HG02938 (cell line): ENCODE results near the gene CTNNAL1.

Experiments
- ATAC-seq: cut with Tn5 transposase; IDR thresholded peaks from one replicate; pipeline ENCODE4 v1.9.1; 2021; ENCODE audit warnings: mild to moderate bottlenecking, moderate library complexity; ENCODE audit not compliant: unreplicated experiment

The CTNNAL1 gene

DNA sequence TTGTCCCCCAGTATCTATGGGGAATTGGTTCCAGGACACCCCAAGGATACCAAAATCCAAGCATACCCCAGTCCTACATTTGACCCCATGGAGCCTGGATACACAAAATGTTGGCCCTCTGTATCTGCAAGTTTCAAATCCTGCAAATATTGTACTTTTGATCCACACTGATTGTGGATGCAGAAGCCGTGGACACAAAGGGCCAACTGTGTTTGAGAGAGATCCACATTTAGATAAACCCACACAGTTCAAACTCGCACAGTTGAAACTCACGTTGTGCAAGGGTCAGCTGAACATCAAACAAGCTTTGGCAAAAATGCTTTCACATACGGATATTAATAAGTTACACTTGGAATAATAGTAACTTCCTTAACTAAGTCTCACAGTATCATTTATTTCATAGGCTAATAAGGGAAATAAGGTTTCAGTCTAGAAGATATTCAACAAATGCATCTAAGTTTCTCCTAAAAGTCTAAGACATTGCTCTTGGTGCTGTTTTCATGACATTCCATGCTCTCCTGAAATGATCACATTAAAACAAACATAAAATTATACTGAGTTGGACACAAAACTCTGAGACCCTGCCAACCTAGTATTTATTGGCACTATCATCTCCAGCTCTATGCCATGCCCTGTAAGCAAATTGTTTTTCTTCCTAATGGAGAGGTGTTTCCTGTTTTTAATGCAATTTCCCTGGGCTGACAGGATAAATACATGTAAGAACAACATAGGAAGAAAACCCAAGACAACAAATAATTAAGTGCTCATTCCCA, 118.9 kb downstream of the CTNNAL1 start:
- no peak for ATAC-seq
